GM19395 (cell line): ENCODE measurements around the gene MYO1G.
"Not testable (repeated sequence)": the region's sequence is repeated elsewhere in the genome, so short reads cannot be mapped to it uniquely, and the experiment has no call there.

Experiments
- ATAC-seq: cut with Tn5 transposase; IDR thresholded peaks from one replicate; pipeline ENCODE4 v1.9.1; 2021; ENCODE audit warnings: mild to moderate bottlenecking, moderate library complexity; ENCODE audit not compliant: unreplicated experiment

Gene MYO1G

DNA sequence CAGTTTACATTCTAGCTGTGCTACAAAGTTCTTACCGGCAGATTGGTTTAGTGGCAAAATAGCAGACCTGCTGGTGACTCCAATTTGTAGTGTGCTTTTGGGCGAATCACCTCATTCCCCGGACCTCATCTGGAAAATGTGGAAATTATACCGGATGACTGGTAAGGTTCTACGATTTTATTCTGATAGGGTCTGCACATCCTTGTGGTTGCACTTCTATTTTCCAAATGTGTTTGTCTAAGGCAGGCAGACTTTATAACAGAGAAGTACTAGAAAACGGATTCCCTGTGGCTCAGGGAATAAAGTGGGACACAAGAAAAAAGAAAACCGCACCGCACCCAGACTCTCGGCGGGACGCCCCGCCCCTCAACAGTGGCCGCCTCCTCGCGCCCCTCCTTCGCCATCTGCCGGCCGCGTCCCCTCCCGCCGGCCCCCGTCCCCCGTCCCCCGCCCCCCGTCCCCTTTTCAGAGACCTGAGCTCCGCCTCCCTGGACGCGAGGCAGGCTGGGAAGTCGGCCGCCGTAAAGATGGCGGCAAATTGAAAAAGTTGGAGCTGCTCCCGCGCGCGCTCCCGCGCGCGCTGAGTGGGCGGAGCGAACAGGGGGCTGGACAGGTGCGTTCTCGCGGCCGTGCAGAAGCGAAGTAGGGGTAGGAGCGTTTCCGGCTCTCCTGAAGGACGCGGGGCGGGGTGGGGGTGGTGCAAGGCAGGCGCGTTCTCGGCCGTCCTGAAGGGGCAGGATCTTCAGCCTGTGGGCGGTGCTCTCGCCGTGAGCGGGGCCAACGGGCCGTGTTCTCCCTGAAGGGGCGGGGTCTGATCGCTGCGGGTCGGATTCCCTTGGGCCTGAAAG is 20.7 kb upstream of the MYO1G start:
- ATAC-seq = peak; percentile 66

DNA sequence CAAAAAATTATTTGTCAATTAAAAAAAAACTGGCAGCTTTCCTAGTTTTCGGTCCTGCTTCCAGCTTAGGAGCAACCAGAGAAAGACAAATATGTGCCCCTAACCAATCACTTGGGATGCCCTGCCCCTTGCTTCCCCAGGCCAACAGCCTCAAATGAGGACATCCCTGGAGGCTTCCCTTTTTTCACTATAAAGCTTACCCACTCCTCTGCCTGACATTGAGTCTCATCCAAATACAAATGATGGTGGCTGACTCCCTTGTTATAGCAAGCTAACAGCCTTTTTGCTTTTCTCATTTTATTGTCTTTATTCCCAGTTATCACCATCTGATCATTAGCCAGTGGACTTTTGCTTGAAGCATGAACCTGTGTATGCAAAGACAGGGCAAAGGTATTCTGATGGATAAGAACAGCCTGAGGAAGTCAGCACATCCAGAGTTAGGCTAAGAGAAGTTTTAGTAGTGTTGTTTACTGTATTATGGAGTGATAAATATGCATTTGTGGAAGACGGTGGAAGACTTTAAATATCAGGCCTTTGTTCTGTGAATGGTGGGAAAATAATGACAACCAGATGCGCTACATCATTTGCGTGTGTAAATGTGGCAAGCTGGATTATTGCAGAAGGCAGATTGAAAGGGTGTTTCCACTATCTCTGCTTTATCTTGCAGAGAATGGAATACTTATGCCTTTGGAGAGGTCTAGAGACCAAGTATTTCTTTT is 19.5 kb upstream of the MYO1G start:
- no peak for ATAC-seq

DNA sequence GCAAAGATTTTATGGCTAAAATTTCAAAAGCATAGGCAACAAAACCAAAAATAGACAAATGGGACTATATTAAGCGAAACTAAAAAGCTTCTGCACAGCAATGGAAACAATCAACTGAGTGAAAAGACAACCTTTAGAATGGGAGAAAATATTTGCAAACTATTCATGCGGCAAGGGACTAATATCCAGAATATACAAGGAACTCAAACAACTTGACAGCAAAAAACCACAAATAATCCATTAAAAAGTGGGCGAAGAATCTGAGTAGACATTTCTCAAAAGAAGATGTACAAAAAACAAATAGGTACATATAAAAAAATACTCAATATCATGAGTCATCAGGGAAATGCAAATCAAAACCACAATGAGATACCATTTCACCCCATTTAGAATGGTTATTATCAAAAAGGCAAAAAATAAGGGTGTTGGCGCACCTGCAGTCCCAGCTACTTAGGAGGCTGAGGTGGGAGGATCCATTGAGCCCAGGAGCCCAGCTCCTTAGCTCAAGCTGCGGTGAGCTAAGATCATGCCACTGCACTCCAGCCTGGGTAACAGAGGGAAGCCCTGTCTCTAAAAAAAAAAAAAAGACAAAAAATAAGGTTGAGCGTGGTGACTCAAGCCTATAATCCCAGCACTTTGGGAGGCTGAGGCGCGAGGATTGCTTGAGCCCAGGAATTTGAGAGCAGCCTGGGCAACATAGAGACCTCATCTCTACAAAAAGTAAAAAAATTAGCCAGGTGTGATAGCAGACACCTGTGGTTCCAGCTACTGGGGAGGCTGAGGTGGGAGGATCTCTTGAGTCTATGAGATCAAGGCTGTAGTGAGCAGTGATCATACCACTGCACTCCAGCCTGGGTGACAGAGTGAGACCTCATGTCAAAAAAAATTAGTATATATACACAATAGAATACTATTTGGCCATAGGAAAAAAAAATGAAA is 17.0 kb upstream of the MYO1G start:
- no peak for ATAC-seq

DNA sequence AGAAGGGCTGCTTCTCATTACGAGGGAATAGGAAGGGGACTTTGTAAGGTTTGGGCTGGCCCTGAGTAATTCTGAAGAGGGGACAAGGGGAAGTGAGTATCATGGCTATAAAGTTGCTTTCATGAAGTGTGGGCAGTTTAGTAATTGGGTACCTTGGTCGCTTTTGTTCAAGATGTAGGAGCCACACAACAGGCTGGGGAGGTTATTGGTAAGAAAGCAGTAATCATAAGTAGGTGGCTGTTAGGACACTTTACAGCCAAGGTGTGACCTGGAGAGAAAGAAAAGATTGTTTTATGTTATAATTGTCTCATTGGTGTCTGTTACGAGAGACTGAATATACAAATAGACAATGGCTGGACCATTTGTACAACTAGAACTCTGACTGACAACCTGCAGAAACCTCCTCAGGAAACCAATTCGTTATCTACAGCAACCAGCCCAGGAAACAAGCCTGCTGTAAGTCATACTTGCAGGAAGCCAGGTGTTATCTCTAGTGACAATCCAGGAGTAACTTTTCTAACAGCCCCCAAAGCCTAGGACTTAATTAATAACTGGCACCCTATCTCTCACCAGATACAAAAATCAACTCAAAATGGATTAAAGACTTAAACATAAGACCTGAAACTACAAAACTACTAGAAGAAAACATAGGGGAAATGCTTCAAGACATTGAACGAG is 16.2 kb upstream of the MYO1G start:
- ATAC-seq = no peak

DNA sequence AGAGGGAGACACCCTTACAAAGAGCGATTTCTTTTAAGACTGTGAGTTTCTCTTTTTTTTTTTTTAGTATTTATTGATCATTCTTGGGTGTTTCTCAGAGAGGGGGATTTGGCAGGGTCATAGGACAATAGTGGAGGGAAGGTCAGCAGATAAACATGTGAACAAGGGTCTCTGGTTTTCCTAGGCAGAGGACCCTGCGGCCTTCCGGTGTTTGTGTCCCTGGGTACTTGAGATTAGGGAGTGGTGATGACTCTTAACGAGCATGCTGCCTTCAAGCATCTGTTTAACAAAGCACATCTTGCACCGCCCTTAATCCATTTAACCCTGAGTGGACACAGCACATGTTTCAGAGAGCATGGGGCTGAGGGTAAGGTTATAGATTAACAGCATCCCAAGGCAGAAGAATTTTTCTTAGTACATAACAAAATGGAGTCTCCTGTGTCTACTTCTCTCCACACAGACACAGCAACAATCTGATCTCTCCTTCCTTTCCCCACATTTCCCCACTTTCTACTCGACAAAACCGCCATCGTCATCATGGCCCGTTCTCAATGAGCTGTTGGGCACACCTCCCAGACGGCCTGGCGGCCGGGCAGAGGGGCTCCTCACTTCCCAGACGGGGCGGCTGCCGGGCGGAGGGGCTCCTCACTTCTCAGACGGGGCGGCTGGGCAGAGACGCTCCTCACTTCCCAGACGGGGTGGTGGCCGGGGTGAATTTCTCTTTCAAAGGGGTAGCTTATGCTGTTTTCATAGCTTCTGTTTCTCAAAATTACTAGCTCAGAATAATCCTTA is 13.4 kb upstream of the MYO1G start:
- not testable (repeated sequence) for ATAC-seq

DNA sequence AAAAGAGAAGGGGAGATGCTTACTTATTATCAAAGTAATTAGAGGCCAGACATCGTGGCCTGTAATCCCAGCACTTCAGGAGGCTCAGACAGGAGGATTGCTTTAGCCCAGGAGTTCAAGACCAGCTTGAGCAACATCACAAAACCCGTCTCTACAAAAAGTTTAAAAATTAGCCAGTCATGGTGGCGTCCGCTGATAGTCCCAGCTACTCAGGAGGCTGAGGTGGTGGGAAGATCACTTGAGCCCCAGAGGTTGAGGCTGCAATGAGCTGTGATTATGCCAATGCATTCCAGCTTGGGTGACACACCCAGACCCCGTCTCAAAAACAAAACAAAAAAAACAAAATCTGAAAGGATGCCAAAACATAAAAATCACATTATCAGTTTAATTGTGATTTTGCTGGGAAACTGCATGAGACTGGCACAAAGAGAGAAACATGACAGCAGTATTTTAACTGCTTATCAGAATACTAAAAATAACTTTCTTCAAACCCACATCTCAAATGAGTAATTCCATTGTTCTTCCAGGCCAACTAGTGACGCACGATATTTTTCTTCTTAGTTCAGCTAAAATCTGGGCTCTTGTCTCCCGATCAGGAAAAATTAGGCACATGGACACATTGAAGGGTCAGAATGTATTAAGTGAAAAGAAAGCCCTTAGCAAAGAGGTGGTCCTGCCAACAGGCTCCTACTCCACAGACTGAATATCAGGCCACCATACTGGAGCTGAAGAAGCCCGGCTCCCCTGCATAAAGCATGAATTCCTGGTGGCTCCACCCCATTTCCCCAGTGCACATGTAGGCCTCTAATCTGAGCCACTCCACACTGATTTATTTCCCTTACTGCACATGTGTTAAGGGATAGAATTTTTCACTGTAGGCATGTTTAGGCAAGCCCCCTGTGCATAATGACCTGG is 11.6 kb upstream of the MYO1G start:
- no peak for ATAC-seq

- no peak for ATAC-seq
Measured at GRCh38 chr7:44989132-44989531, 10.3 kb upstream of the MYO1G start.

- ATAC-seq = no peak
Measured at GRCh38 chr7:44988701-44989100, 9.9 kb upstream of the MYO1G start.

DNA sequence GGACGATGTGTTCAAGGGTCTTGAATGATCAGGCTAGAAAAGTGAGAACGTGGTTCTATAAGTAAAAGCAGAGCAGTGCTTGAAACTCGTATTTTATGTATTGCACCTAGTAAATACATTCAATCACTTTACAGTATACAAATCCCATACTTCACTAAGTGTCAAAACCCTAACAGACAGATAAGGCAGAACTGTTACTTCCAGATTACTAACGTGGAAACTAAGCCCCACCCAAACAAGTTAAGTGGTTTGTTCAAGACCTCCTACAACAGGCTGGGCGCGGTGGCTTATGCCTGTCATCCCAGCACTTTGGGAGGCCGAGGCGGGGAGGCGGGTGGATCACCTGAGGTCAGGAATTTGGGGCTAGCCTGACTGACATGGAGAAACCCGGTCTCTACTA is 9.2 kb upstream of the MYO1G start:
- ATAC-seq = no peak

- no peak for ATAC-seq
Measured at GRCh38 chr7:44987457-44987856, 8.6 kb upstream of the MYO1G start.

- ATAC-seq = peak; percentile 97
Measured at GRCh38 chr7:44986218-44987053, 7.6 kb upstream of the MYO1G start.

DNA sequence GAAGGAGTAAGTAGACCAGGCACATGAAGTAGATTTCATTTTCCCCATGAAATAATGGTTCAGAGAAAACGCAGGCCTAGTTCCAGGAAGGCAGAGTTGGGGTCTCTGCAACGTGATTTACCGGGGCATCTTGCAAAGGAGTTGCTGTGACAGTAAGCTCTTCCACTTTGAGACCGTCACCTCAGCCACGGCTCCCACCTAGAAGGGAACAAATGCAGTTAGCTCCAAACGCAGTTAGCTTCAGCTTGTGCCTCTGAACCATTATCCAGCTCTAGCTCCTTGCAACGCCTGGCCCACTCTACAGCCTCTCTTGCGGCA is 7.0 kb upstream of the MYO1G start:
- ATAC-seq = no peak

- no peak for ATAC-seq
Measured at GRCh38 chr7:44985033-44985695, 6.3 kb upstream of the MYO1G start.

DNA sequence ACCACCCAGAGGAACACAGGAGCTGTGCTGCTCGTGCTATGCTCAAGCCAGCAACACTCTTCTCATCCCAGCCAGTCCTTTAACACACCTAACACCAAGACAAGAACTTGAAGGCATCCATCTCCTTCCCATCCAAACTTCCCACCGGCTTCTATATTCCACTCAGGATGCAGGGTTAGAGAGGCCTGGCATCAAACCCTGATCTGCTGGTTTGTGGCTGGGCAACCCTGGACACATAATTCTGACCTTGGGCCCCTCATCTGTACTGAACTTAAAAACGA is 5.6 kb upstream of the MYO1G start:
- no peak for ATAC-seq

DNA sequence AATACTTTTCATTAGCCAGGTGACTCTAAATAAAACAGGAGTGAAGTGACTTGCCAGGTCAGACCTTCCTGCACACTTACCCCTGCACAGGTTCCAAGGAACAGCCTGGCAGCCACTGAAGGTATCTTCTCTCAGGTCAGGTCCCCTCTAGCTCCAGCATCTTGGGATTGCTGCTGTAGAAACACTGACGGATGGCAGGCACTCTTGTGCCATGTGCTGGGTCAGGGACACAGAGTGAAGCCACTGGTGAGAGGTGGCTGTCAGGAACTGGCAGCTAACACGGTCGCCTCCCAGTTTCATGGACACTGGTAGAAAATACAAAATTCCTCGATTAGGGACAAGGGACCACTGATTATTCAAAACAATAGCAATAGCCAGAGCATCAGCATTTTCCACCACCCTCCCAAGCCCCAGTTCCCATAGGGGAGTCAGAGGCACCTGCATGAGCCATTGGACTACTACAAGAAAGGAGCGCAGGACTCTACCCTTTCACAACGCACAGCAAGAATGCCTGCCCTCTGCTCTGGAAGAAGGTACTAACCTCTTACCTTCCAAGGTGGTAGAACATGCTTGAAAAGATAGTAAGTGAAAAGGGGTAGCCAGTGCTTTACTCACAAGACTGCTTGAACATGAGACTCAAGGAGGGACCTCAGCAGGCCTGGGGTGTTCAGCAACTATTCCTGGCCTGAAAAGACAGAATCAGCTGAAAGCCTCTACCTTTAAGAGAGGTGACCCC is 5.1 kb upstream of the MYO1G start:
- no peak for ATAC-seq

- no peak for ATAC-seq
Measured at GRCh38 chr7:44982970-44983369, 4.2 kb upstream of the MYO1G start.

DNA sequence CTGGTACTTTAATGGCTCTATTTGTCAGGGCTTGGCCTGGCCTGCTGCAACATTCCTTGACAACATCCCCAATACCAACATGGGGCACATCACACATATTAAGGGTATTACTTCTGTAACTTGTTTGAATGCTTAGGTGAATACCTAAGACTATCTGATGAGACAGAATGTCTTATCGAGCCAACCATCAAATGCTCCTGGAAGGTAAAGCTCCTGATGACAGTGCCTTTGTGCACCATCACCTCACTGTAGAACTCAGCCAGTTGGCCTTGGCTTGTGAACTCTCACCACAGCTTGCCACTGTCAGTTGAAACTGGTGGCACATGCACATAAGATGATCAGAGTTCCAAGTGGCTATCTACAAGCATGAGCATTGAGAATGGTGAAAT is 3.7 kb upstream of the MYO1G start:
- no peak for ATAC-seq
